ELR (cell line): ENCODE measurements around the gene PIGS.

Experiments used
- DNase-seq: peaks from one replicate; pipeline ENCODE4 v3.0.0-alpha.2; 2015; ENCODE audit warnings: low read depth

PIGS gene

GRCh38 chr17:28550858-28551257, 20.5 kb downstream of the PIGS start:
- DNase-seq: no peak

- DNase-seq: no peak
Measured at GRCh38 chr17:28549236-28550132, 21.8 kb downstream of the PIGS start.

DNA sequence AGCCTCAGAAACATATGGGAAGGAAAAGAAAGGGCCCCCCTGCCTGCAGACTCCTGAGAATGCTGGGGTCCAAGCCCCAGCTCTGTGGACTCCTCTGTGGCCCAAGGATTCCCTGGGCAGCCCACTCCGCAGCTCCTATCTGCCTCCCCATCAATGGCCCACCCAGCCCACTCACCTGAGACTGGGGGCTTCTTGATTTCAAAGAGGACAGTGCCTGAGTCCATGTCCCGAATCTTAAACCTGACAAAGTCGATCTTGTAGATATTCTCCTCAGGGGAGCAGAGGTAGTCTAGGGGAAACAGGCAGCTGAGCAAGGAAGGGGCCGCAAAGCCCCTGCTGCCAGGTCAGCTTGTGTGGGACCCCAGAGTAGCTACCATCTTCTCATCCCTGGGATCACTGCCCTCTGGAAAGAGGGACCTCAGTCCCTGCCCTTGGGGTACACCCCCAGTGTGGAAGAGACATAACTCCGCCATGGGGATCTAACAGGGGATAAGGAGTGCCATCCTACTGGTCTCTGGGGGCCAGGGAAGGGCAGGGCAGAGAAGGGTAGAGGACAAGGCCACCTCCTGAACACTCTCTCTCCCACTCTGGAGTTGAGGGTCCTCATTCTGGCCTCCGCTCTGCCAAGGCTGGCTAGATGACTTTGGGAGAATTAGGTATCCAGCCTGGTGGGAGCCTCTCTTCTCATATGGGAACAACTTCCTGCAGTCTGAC, 22.8 kb downstream of the PIGS start:
- DNase-seq: no peak

- DNase-seq: peak; percentile 87
Measured at GRCh38 chr17:28547623-28548416, 23.5 kb downstream of the PIGS start.

GRCh38 chr17:28547096-28547622, 24.2 kb downstream of the PIGS start:
- DNase-seq: no peak

GRCh38 chr17:28545787-28546415, 25.4 kb downstream of the PIGS start:
- no peak for DNase-seq

DNA sequence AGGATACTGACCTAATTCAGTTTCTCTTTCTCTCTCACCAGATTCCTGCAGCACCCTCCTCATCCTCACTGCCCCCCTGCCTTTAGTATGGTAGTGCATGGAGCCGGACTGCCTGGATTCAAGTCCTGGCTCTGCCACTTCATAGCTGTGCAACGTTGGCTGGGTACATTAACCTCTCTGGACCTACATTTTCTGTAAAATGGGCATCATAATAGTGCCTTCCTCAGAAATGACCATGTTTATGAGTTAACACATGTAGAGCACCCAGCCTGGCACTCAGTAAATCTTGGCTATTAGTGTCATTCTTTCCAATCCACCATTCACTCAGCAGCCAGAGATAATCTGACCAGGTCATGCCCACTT, 26.2 kb downstream of the PIGS start:
- DNase-seq: no peak

GRCh38 chr17:28544402-28545140, 26.8 kb downstream of the PIGS start:
- no peak for DNase-seq

- no peak for DNase-seq
Measured at GRCh38 chr17:28541439-28541838, 29.9 kb downstream of the PIGS start.

DNA sequence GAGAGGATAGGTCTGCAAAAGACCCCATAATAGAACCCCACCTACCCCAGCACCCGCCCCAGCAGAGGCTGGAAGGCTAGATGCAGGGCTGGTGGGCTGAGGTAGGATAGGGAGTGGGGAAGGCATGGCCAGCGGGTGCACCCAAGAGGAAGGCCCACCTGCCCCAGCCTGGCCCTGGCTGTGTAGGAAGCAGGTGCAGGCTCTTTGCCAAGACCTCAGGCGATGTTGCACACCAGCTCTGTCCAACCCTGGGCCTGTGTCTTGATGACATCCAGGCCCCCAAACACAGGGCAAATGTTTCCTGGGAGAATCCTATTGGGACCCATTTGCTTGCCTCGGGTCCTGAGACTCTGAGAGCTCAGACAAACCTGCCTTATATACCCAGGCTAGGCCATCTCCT, 31.1 kb downstream of the PIGS start:
- no peak for DNase-seq

- no peak for DNase-seq
Measured at GRCh38 chr17:28538296-28538895, 32.9 kb downstream of the PIGS start.

GRCh38 chr17:28537219-28537610, 34.1 kb downstream of the PIGS start:
- DNase-seq: no peak

DNA sequence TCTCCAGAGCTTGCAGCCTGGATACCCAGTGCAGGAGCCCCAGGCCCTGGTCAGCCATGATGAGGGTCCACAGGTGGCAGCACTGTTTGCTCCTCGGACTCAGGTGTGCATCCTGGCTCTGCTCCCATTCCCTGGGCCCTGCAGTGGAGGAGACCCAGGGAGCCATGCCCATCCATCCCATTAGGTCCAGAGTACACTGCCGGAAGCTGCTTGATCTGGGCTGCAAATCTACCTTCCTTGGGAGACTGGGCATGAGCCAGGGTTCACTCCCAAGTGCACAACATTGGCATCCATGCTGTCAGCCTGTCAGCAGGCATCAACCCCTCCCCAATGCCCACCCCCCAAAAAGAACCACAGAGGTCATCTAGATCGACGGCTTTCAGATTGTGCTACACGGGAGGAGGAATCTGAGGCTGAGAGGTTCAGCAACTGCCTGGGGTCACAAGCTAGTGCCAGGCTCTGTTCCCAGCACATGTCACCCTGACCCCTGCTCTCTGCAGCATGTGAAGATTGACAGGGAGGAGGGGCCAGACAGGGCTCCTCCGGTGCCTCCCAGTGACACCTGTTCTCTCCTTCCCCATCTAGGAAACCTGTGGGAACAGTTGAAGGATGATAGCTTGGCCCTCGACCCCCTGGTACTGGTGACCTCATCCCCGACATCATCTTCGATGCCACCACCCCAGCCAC, 34.6 kb downstream of the PIGS start:
- no peak for DNase-seq

DNA sequence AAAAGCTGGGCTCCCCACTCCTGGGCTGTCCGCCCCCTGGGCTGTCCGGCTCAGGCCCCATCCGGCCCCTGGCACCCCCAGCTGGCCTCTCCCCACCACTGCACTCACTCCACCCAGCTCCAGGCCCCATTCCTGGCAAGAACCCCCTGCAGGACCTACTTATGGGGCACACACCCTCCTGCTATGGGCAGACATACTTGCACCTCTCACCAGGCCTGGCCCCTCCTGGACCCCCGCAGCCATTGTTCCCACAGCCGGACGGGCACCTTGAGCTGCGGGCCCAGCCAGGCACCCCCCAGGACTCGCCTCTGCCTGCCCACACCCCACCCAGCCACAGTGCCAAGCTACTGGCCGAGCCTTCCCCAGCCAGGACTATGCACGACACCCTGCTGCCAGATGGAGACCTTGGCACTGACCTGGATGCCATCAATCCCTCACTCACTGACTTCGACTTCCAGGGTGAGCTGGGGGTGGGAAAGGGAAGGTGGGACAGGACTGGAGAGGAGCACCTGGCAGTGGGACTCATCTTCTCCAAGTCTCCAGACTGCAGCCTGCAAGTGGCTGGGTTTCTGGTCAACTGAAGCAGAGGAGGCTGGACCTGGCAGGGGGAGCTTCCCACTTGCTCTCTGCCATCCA, 36.5 kb downstream of the PIGS start:
- DNase-seq: no peak

DNA sequence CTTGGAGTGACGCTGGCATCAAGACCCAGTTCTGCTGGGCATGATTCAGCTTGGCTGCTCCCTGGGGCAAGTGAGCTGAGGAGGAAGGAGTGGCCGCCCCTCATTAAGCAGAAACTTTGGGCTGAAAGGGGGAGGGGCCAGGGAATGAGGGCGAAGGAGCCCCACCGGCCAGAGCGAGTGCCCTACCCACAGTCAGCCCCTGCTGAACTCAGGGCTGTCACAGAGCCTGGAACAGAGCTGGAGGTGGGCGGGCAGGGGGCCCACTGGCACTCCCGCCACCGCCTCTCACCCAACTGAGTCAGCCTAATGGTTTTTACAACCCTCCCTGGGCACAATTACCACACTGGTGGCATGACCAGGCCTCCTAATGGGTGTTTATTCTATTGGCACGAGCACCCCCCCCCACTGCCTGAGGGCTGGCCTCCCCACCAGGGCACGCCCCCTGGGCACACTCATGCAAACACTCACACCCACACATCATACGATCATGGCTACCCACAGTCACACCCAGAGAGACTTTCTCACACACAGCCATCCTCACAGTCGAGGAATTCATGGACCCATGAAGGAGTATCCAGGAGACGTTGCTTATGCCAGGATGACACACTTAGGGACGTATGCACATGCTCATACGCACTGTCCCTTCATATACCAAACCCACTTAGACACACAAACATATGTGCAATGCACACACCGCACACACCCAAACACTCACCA, 38.1 kb downstream of the PIGS start:
- no peak for DNase-seq

GRCh38 chr17:28532050-28532960, 39.0 kb downstream of the PIGS start:
- DNase-seq: no peak

DNA sequence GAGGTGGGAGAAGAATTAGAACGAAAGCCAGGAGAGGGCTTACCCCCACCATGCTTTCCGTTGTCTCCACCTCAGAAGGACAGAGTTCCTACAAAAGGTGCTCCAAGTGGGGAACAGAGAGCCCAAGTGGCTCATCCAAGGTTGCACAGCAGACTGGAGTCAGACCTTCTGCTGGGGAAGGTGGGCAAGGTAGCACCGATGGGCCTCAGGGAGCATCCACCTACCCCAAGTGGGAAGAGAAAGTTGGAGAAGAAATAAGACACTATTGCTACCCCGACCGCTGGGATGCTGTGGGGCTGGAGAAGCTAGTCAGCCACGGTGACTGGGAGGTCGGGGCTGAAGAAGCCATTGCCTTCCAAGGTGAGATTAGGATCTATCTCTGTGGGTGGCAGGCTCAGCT, 40.4 kb downstream of the PIGS start:
- no peak for DNase-seq

DNA sequence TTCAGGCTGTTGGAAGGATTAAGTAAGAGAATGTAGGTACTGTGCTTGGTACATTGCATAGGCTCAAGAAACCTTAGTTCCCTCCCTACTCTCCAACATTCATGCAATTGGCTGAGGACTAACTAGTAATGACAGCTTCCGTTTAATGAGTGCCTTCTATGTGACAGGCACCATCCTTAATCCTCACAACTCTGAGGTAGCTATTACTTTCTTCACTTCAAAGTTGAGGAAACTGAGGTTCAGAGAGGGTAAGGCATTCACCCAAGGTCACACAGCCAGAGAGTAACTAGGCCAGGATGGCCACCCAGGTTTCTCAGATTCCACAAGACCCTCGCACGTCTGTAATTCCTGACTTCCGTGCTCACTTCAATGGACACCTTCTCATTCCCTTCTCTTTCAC, 41.1 kb downstream of the PIGS start:
- DNase-seq: no peak
